ENCODE results near the gene SHLD2.
"Not testable (repeated sequence)": the region's sequence is repeated elsewhere in the genome, so short reads cannot be mapped to it uniquely, and the experiment has no call there.

SHLD2 gene

GRCh38 chr10:87092861-87093631 is 2.0 kb upstream of the SHLD2 start:
- TF ChIP-seq CTCF (IDR thresholded peaks at IDR 0.05; ENCODE audit: low read depth, low read length), result no peak

GRCh38 chr10:87093632-87094372 is 1.2 kb upstream of the SHLD2 start:
- no peak for DNase-seq (ENCODE audit: extremely low read depth, low read depth)
- TF ChIP-seq CTCF (IDR thresholded peaks at IDR 0.05; ENCODE audit: low read depth, low read length), result no peak

More at GRCh38 chr10:87092861-87093631, 2.0 kb upstream of the SHLD2 start:
- no peak for DNase-seq (ENCODE audit: extremely low read depth, low read depth)

GRCh38 chr10:87095236-87095945 is 385 bp downstream of the SHLD2 start:
- TF ChIP-seq CTCF (IDR thresholded peaks at IDR 0.05; ENCODE audit: low read depth, low read length), result no peak
- peak; percentile 74 for DNase-seq (ENCODE audit: extremely low read depth, low read depth)

GRCh38 chr10:87101996-87102395 is 7.0 kb downstream of the SHLD2 start:
- TF ChIP-seq CTCF (IDR thresholded peaks at IDR 0.05; ENCODE audit: low read depth, low read length), result no peak

GRCh38 chr10:87104727-87105126 is 9.7 kb downstream of the SHLD2 start:
- not testable (repeated sequence) for DNase-seq (ENCODE audit: extremely low read depth, low read depth)

More at GRCh38 chr10:87101996-87102395, 7.0 kb downstream of the SHLD2 start:
- no peak for DNase-seq (ENCODE audit: extremely low read depth, low read depth)

GRCh38 chr10:87105446-87106124 is 10.6 kb downstream of the SHLD2 start:
- no peak for DNase-seq (ENCODE audit: extremely low read depth, low read depth)
- TF ChIP-seq CTCF (IDR thresholded peaks at IDR 0.05; ENCODE audit: low read depth, low read length), result no peak

- not testable (repeated sequence) for DNase-seq (ENCODE audit: extremely low read depth, low read depth)
Measured at GRCh38 chr10:87118122-87118521, 23.1 kb downstream of the SHLD2 start.

GRCh38 chr10:87119029-87119428 is 24.0 kb downstream of the SHLD2 start:
- not testable (repeated sequence) for DNase-seq (ENCODE audit: extremely low read depth, low read depth)

GRCh38 chr10:87123351-87123750 is 28.3 kb downstream of the SHLD2 start:
- not testable (repeated sequence) for DNase-seq (ENCODE audit: extremely low read depth, low read depth)

GRCh38 chr10:87127048-87127447 is 32.0 kb downstream of the SHLD2 start:
- DNase-seq (ENCODE audit: extremely low read depth, low read depth), result not testable (repeated sequence)

GRCh38 chr10:87127607-87128156 is 32.7 kb downstream of the SHLD2 start:
- DNase-seq (ENCODE audit: extremely low read depth, low read depth), result not testable (repeated sequence)

- DNase-seq (ENCODE audit: extremely low read depth, low read depth), result not testable (repeated sequence)
Measured at GRCh38 chr10:87132176-87132575, 37.2 kb downstream of the SHLD2 start.

- DNase-seq (ENCODE audit: extremely low read depth, low read depth), result not testable (repeated sequence)
Measured at GRCh38 chr10:87133936-87134335, 38.9 kb downstream of the SHLD2 start.

Data from AG09319 (cell line).